Left lung (tissue), 10 donors: Measurements from ENCODE around the gene OR6K2. TPM values are rescaled to one million over a fixed set of nuclear protein-coding genes. Genes with fewer than 3 reads are reported as not detected.

ENCODE experiments used
- ATAC-seq: fragments of 200-7000 bp; cut with Tn5 transposase; one replicate; pipeline ENCODE4 v1.9.1; 2020; ENCODE audit warnings: moderate library complexity
- DNase-seq, 4 donors: peaks; one replicate each; pipeline ENCODE4 v3.0.0-alpha.2; 2013 to 2020
- H3K27ac ChIP-seq, 2 donors: fragments of 200-600 bp; sonication (generic) in 1 of 2; one replicate each; pipeline versions ENCODE4 v1.5.0 to v1.8.0; 2020 to 2021
- H3K27me3 ChIP-seq, 2 donors: fragments of 200-600 bp; sonication (generic) in 1 of 2; one replicate each; pipeline versions ENCODE4 v1.5.0 to v1.8.0; 2020 to 2021
- H3K36me3 ChIP-seq, 2 donors: fragments of 200-600 bp; sonication (generic) in 1 of 2; one replicate each; pipeline versions ENCODE4 v1.5.0 to v1.8.0; 2020 to 2021
- H3K4me1 ChIP-seq, 2 donors: fragments of 200-600 bp; one replicate each; pipeline ENCODE4 v1.8.0; 2021
- H3K4me3 ChIP-seq, 2 donors: fragments of 200-600 bp; sonication (generic) in 1 of 2; one replicate each; pipeline versions ENCODE4 v1.5.0 to v1.8.0; 2020 to 2021; ENCODE audit warnings: mild to moderate bottlenecking in 1 of 2
- H3K9me3 ChIP-seq, 2 donors: fragments of 200-600 bp; sonication (generic) in 1 of 2; one replicate each; pipeline versions ENCODE4 v1.5.0 to v1.8.0; 2020 to 2021
- intact Hi-C, 2 donors: fragments of 100-400 bp; cut with DNase I; formaldehyde crosslinking; loops; one replicate each; pipeline versions ENCODE4 v1.11.2 to v1.14.2; 2022
- polyA plus RNA-seq, 6 donors: library from polyadenylated mRNA; unstranded; fragments of 120-200 nt; gene quantifications; one replicate each; pipeline ENCODE4 v1.2.1, GENCODE V29; 2013; ENCODE audit not compliant: insufficient read length in 6 of 6
- total RNA-seq, 2 donors: library from RNA; stranded (reverse); fragmentation: NEBNext Ultra II Directional; extraction: Animal tissue kit (Norgen Biotek cat#: 25700); gene quantifications; one replicate each; pipeline ENCODE4 v1.2.1, GENCODE V29; 2021
- TF ChIP-seq, protein P1 (sequence below), 2 donors: fragments of 200-600 bp; sonication (generic) in 1 of 2; IDR thresholded peaks; one replicate each; pipeline versions ENCODE4 v1.5.0 to v1.8.0; 2021; ENCODE audit warnings: antibody characterized with exemption in 2 of 2
- donor health status: DM: no; HTN: yes; CAD: no.
- donor health status: DM: no; HTN: no; CAD: no.

Gene OR6K2
- total and polyA plus RNA-seq, 8 donors, result not detected

DNA sequence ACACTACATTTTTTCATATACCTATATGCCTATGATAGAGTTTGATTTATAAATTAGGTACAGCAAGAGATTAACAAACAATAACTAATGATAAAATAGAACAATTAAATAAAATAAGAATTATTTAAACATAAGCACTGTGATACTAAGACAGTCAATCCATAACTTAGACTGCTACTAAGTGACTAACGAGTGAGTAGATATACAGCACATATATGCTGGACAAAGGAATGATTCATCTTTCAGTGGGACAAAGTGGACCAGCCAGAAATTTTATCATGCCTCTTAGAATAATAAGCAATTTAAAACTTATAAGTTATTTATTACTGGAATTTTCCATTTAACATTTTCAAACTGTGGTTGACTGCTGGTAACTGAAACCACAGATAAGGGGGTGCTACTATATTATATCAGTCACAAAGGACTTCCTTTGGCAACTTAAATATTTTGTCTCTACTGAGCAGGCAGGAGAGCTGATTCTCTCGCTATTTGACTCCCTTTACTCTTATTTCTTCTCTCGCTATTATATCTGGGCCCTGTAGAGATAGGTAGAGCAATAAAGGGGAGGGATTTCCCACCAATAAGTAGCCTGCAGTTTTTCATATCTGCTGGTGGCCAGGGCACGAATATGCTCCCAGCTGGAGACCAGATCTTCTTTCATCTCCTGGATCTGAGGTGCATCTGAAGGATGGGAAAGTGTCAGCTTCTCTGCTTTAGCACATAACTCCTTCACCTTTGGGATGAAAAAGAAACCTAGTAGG is 24.7 kb downstream of the OR6K2 start:
- intact Hi-C loops, result no loop called here
- H3K4me1 ChIP-seq, result no peaks in the 10 kb centered on the region
- no peaks in the 10 kb centered on the region for H3K27me3 ChIP-seq
- no peaks in the 10 kb centered on the region for H3K9me3 ChIP-seq
- H3K36me3 ChIP-seq, result no peaks in the 10 kb centered on the region
- ATAC-seq, result no peak
- DNase-seq, result no peak
- TF ChIP-seq, protein P1, sequence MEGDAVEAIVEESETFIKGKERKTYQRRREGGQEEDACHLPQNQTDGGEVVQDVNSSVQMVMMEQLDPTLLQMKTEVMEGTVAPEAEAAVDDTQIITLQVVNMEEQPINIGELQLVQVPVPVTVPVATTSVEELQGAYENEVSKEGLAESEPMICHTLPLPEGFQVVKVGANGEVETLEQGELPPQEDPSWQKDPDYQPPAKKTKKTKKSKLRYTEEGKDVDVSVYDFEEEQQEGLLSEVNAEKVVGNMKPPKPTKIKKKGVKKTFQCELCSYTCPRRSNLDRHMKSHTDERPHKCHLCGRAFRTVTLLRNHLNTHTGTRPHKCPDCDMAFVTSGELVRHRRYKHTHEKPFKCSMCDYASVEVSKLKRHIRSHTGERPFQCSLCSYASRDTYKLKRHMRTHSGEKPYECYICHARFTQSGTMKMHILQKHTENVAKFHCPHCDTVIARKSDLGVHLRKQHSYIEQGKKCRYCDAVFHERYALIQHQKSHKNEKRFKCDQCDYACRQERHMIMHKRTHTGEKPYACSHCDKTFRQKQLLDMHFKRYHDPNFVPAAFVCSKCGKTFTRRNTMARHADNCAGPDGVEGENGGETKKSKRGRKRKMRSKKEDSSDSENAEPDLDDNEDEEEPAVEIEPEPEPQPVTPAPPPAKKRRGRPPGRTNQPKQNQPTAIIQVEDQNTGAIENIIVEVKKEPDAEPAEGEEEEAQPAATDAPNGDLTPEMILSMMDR (IDR thresholded peaks at IDR 0.05), result no peak
- H3K27ac ChIP-seq, result no peak overlapping the region
- no peak overlapping the region for H3K4me3 ChIP-seq

DNA sequence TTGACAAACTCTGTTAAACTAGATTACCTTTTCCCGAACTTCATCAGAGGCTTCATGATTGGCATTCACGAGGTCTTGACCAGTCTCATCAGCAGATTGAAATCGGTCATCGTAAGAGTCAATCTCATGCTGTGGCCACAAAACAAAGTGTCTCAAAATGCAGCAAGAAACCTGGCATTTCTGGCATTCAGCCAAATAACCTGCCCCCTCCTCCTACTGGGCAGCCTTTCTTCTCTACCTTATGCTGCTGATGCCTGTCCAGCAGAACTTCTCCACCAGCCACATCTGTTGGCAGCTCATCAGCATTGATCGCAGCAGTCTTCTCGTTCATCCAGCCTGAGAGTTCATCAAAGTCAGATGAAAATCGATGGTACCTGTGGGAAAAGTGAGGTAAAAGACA is 26.1 kb downstream of the OR6K2 start:
- H3K4me1 ChIP-seq, result no peaks in the 10 kb centered on the region
- no peak for ATAC-seq
- no peak overlapping the region for H3K4me3 ChIP-seq
- TF ChIP-seq, protein P1 (IDR thresholded peaks at IDR 0.05), result no peak
- DNase-seq, result no peak
- no peaks in the 10 kb centered on the region for H3K9me3 ChIP-seq
- no peak overlapping the region for H3K27ac ChIP-seq
- no peaks in the 10 kb centered on the region for H3K27me3 ChIP-seq
- H3K36me3 ChIP-seq, result no peaks in the 10 kb centered on the region
- intact Hi-C loops, result no loop called here

GRCh38 chr1:158666037-158666436 is 34.4 kb downstream of the OR6K2 start:
- ATAC-seq, result no peak
- Histone ChIP-seq H3K36me3 (no peaks in the 10 kb centered on the region), H3K4me1 (no peaks in the 10 kb centered on the region), H3K9me3 (no peaks in the 10 kb centered on the region), H3K27me3 (no peaks in the 10 kb centered on the region), H3K27ac (no peak overlapping the region), H3K4me3 (no peak overlapping the region)
- intact Hi-C loops, result no loop called here
- DNase-seq, result no peak
- TF ChIP-seq, protein P1 (IDR thresholded peaks at IDR 0.05), result no peak

GRCh38 chr1:158654571-158654970 is 45.9 kb downstream of the OR6K2 start:
- H3K27ac ChIP-seq, result no peak overlapping the region
- H3K9me3 ChIP-seq, result no peaks in the 10 kb centered on the region
- intact Hi-C loops, result no loop called here
- TF ChIP-seq, protein P1 (IDR thresholded peaks at IDR 0.05), result no peak
- peaks cover 0 to 6% of the 10 kb centered on the region in 2 donors for H3K4me1 ChIP-seq
- DNase-seq (no peak), ATAC-seq (no peak)
- H3K4me3 ChIP-seq, result no peak overlapping the region
- no peaks in the 10 kb centered on the region for H3K36me3 ChIP-seq
- no peaks in the 10 kb centered on the region for H3K27me3 ChIP-seq

- TF ChIP-seq, protein P1 (IDR thresholded peaks at IDR 0.05), result no peak
- no peak overlapping the region for H3K27ac ChIP-seq
- H3K4me3 ChIP-seq, result no peak overlapping the region
- H3K36me3 ChIP-seq, result no peaks in the 10 kb centered on the region
- no peaks in the 10 kb centered on the region for H3K27me3 ChIP-seq
- intact Hi-C loops, result no loop called here
- ATAC-seq (no peak), DNase-seq (no peak)
- H3K9me3 ChIP-seq, result no peaks in the 10 kb centered on the region
- H3K4me1 ChIP-seq, result peaks cover 0 to 6% of the 10 kb centered on the region in 2 donors
These were observed 46.4 kb downstream of the OR6K2 start for GRCh38 chr1:158654086-158654485.
